Thyroid gland (tissue), 4 donors: ENCODE measurements around the gene THBS4.

Source experiments
- POLR2A ChIP-seq, 2 donors: fragments of 450-650 bp; IDR thresholded peaks; one replicate each; pipeline ENCODE4 v1.6.1; 2017; ENCODE audit warnings: antibody characterized with exemption in 2 of 2, mild to moderate bottlenecking in 2 of 2, moderate library complexity in 1 of 2
- TF ChIP-seq, protein P1 (sequence below), 6 experiments: fragments of 200-600 bp in 3 of 6; fragments of 450-650 bp in 3 of 6; sonication (generic) in 3 of 6; IDR thresholded peaks; one replicate each; pipeline ENCODE4 v1.5.1; 2016 to 2019; ENCODE audit warnings: antibody characterized with exemption in 6 of 6, mild to moderate bottlenecking in 2 of 6, inconsistent platforms in 1 of 6, moderate library complexity in 1 of 6

DNA sequence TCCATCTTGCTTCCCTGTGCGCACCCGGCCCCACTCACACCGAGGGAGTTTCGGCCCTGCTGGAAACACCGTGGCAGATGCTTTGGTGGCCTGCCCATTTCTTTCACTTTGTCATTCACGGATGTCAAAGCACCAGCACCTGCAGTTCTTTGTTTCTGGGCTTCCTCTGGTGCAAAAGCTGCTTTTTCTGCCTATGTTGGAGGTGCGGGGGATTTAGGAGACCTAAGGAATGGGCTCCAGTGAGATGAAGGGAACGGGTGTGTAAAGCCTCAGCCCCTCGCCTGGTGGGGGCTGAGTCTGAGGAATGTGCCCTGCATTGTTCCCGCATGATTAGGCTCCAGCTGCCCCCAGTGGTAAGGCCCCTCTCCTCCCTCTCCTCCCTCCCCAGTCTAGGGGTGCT is 62.3 kb downstream of the THBS4 start:
- TF ChIP-seq, protein P1, sequence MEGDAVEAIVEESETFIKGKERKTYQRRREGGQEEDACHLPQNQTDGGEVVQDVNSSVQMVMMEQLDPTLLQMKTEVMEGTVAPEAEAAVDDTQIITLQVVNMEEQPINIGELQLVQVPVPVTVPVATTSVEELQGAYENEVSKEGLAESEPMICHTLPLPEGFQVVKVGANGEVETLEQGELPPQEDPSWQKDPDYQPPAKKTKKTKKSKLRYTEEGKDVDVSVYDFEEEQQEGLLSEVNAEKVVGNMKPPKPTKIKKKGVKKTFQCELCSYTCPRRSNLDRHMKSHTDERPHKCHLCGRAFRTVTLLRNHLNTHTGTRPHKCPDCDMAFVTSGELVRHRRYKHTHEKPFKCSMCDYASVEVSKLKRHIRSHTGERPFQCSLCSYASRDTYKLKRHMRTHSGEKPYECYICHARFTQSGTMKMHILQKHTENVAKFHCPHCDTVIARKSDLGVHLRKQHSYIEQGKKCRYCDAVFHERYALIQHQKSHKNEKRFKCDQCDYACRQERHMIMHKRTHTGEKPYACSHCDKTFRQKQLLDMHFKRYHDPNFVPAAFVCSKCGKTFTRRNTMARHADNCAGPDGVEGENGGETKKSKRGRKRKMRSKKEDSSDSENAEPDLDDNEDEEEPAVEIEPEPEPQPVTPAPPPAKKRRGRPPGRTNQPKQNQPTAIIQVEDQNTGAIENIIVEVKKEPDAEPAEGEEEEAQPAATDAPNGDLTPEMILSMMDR (IDR thresholded peaks at IDR 0.05): no peak
- no peak for TF ChIP-seq POLR2A (IDR thresholded peaks at IDR 0.05)
